Liver (tissue), 3 donors: ENCODE results near the gene KRT80.

ENCODE experiments used
- JUND ChIP-seq, 2 donors: IDR thresholded peaks; 2 replicates each; pipeline ENCODE4 v1.6.1; 2016; ENCODE audit warnings: antibody characterized with exemption in 2 of 2
- RAD21 ChIP-seq, 2 donors: IDR thresholded peaks; 2 replicates each; pipeline ENCODE4 v1.6.1; 2016; ENCODE audit warnings: antibody characterized with exemption in 2 of 2, mild to moderate bottlenecking in 2 of 2
- SP1 ChIP-seq: IDR thresholded peaks from 2 replicates; pipeline ENCODE4 v1.6.1; 2018; ENCODE audit warnings: antibody characterized with exemption, mild to moderate bottlenecking
- TAF1 ChIP-seq: conservative IDR thresholded peaks from 2 replicates; pipeline ENCODE4 v1.6.1; 2016; ENCODE audit warnings: antibody characterized with exemption, mild to moderate bottlenecking
- YY1 ChIP-seq: IDR thresholded peaks from 2 replicates; pipeline ENCODE4 v1.6.1; 2016; ENCODE audit warnings: antibody characterized with exemption, mild to moderate bottlenecking
- TF ChIP-seq, protein P1 (sequence below): IDR thresholded peaks from 2 replicates; pipeline ENCODE4 v1.6.1; 2016; ENCODE audit warnings: antibody characterized with exemption
- TF ChIP-seq, protein P2 (sequence below): fragments of 150-350 bp; IDR thresholded peaks from 2 replicates; pipeline ENCODE4 v1.5.1; 2017; ENCODE audit warnings: improper control_type of control experiment, low read depth, low read length; ENCODE audit not compliant: missing input control
- TF ChIP-seq, protein P3 (sequence below): IDR thresholded peaks from 2 replicates; pipeline ENCODE4 v1.6.1; 2016; ENCODE audit warnings: antibody characterized with exemption
- TF ChIP-seq, protein P4 (sequence below): IDR thresholded peaks from 2 replicates; pipeline ENCODE4 v1.6.1; 2016; ENCODE audit warnings: antibody characterized with exemption, mild to moderate bottlenecking
- TF ChIP-seq, protein P5 (sequence below): IDR thresholded peaks from 2 replicates; pipeline ENCODE4 v1.6.1; 2016; ENCODE audit warnings: antibody characterized with exemption
- donor health status: healthy.
- donor health status: healthy.

DNA sequence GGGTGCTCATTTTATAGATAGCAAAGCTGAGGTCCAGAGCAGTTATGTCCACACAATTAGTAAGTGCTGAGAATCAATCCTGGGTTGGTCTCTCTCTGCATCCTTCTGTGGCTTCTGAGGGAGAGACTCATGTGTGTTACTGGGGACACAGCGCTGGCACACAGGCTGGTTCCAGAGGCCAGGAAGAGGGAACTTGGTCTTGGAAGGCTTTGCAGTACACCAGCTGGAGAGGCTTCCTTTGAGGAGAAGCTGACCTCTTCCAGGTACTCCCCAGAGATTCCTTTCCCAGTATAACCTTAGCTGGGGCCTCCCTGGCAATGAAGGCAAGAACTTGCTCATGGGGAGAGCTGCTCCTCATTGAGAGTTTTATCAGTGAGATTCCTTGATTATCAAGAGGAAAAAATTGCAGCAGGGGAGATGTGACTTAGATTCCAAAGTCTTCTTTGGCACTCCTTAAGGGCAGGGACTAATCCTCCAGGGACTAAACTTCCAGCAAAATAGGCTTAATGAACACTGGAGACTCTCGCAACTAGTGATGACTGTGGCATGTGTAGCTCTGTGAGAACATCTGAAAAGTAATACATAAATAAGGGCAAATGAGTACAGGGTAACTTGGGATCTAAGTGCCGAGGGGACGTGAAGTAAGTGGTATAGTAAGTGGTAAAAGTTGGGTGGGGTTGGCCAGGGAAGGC is 13.9 kb upstream of the KRT80 start:
- TF ChIP-seq, protein P1, sequence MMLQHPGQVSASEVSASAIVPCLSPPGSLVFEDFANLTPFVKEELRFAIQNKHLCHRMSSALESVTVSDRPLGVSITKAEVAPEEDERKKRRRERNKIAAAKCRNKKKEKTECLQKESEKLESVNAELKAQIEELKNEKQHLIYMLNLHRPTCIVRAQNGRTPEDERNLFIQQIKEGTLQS = no peak
- TF ChIP-seq, protein P2, sequence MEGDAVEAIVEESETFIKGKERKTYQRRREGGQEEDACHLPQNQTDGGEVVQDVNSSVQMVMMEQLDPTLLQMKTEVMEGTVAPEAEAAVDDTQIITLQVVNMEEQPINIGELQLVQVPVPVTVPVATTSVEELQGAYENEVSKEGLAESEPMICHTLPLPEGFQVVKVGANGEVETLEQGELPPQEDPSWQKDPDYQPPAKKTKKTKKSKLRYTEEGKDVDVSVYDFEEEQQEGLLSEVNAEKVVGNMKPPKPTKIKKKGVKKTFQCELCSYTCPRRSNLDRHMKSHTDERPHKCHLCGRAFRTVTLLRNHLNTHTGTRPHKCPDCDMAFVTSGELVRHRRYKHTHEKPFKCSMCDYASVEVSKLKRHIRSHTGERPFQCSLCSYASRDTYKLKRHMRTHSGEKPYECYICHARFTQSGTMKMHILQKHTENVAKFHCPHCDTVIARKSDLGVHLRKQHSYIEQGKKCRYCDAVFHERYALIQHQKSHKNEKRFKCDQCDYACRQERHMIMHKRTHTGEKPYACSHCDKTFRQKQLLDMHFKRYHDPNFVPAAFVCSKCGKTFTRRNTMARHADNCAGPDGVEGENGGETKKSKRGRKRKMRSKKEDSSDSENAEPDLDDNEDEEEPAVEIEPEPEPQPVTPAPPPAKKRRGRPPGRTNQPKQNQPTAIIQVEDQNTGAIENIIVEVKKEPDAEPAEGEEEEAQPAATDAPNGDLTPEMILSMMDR = no peak
- no peak for TF ChIP-seq TAF1
- TF ChIP-seq YY1 = no peak
- no peak for TF ChIP-seq JUND (IDR thresholded peaks at IDR 0.05)
- no peak for TF ChIP-seq RAD21 (IDR thresholded peaks at IDR 0.05)
- TF ChIP-seq, protein P3, sequence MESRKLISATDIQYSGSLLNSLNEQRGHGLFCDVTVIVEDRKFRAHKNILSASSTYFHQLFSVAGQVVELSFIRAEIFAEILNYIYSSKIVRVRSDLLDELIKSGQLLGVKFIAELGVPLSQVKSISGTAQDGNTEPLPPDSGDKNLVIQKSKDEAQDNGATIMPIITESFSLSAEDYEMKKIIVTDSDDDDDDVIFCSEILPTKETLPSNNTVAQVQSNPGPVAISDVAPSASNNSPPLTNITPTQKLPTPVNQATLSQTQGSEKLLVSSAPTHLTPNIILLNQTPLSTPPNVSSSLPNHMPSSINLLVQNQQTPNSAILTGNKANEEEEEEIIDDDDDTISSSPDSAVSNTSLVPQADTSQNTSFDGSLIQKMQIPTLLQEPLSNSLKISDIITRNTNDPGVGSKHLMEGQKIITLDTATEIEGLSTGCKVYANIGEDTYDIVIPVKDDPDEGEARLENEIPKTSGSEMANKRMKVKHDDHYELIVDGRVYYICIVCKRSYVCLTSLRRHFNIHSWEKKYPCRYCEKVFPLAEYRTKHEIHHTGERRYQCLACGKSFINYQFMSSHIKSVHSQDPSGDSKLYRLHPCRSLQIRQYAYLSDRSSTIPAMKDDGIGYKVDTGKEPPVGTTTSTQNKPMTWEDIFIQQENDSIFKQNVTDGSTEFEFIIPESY = no peak
- TF ChIP-seq SP1 = no peak
- TF ChIP-seq, protein P4, sequence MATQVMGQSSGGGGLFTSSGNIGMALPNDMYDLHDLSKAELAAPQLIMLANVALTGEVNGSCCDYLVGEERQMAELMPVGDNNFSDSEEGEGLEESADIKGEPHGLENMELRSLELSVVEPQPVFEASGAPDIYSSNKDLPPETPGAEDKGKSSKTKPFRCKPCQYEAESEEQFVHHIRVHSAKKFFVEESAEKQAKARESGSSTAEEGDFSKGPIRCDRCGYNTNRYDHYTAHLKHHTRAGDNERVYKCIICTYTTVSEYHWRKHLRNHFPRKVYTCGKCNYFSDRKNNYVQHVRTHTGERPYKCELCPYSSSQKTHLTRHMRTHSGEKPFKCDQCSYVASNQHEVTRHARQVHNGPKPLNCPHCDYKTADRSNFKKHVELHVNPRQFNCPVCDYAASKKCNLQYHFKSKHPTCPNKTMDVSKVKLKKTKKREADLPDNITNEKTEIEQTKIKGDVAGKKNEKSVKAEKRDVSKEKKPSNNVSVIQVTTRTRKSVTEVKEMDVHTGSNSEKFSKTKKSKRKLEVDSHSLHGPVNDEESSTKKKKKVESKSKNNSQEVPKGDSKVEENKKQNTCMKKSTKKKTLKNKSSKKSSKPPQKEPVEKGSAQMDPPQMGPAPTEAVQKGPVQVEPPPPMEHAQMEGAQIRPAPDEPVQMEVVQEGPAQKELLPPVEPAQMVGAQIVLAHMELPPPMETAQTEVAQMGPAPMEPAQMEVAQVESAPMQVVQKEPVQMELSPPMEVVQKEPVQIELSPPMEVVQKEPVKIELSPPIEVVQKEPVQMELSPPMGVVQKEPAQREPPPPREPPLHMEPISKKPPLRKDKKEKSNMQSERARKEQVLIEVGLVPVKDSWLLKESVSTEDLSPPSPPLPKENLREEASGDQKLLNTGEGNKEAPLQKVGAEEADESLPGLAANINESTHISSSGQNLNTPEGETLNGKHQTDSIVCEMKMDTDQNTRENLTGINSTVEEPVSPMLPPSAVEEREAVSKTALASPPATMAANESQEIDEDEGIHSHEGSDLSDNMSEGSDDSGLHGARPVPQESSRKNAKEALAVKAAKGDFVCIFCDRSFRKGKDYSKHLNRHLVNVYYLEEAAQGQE = no peak
- TF ChIP-seq, protein P5, sequence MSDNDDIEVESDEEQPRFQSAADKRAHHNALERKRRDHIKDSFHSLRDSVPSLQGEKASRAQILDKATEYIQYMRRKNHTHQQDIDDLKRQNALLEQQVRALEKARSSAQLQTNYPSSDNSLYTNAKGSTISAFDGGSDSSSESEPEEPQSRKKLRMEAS = no peak
